Activated CD4-positive, alpha-beta T cell treated with anti-CD3 and anti-CD28 coated beads, Interleukin-10, Interleukin-2, amounts not matched to agents 100 ng/mL and 50 ng/mL, durations not matched to agents 16 hours and 8 hours (primary cell): ENCODE data around the gene GPR37.

Experiments used
- DNase-seq: peaks from one replicate; pipeline ENCODE4 v3.0.0-alpha.2; 2020

The GPR37 gene

GRCh38 chr7:124765401-124766352 lies at the start of gene GPR37:
TSS of gene GPR37 (minus strand) at chr7:124765792. CDS start at chr7:124764976, 816 bp downstream.
- DNase-seq, result peak; percentile 45

- no peak for DNase-seq
Observed at GRCh38 chr7:124813994-124814798, 48.6 kb upstream of the GPR37 start.

- no peak for DNase-seq
Observed at GRCh38 chr7:124812764-124813163, 47.2 kb upstream of the GPR37 start.

- DNase-seq, result no peak
Observed at GRCh38 chr7:124811341-124811740, 45.7 kb upstream of the GPR37 start.

- DNase-seq, result no peak
Observed at GRCh38 chr7:124810605-124811004, 45.0 kb upstream of the GPR37 start.

- no peak for DNase-seq
Observed at GRCh38 chr7:124808206-124808605, 42.6 kb upstream of the GPR37 start.

GRCh38 chr7:124801330-124801895 lies 35.8 kb upstream of the GPR37 start:
- DNase-seq, result no peak

GRCh38 chr7:124800386-124800785 lies 34.8 kb upstream of the GPR37 start:
- DNase-seq, result no peak

GRCh38 chr7:124799448-124799847 lies 33.9 kb upstream of the GPR37 start:
- no peak for DNase-seq

- DNase-seq, result no peak
Observed at GRCh38 chr7:124796771-124797170, 31.2 kb upstream of the GPR37 start.

- DNase-seq, result no peak
Observed at GRCh38 chr7:124792696-124793095, 27.1 kb upstream of the GPR37 start.

GRCh38 chr7:124792002-124792401 lies 26.4 kb upstream of the GPR37 start:
- no peak for DNase-seq

- DNase-seq, result no peak
Observed at GRCh38 chr7:124791426-124791825, 25.8 kb upstream of the GPR37 start.

- DNase-seq, result no peak
Observed at GRCh38 chr7:124790645-124791044, 25.1 kb upstream of the GPR37 start.

- DNase-seq, result no peak
Observed at GRCh38 chr7:124785994-124786393, 20.4 kb upstream of the GPR37 start.

GRCh38 chr7:124784879-124785818 lies 19.6 kb upstream of the GPR37 start:
- DNase-seq, result peak; percentile 36

- DNase-seq, result no peak
Observed at GRCh38 chr7:124783271-124783670, 17.7 kb upstream of the GPR37 start.

- DNase-seq, result no peak
Observed at GRCh38 chr7:124781907-124782734, 16.5 kb upstream of the GPR37 start.

- no peak for DNase-seq
Observed at GRCh38 chr7:124781418-124781817, 15.8 kb upstream of the GPR37 start.

GRCh38 chr7:124780608-124781007 lies 15.0 kb upstream of the GPR37 start:
- DNase-seq, result no peak

- no peak for DNase-seq
Observed at GRCh38 chr7:124780056-124780455, 14.5 kb upstream of the GPR37 start.
